Measurements from ENCODE around the gene MAST3. TPM values are rescaled to one million over a fixed set of nuclear protein-coding genes. Genes with fewer than 3 reads are reported as not detected.

Gene MAST3
- total RNA-seq, 2 experiments from 2014 or later = 14.8 to 31.4 TPM

- H3K27ac ChIP-seq (ENCODE audit: low read depth, low read length, poor library complexity, severe bottlenecking) = peak within 1 kb of the TSS; percentile 92
Measured at GRCh38 chr19:18192673-18193387, 95.3 kb downstream of the MAST3 start, which contains the start of gene MPV17L2. MPV17L2 (plus strand) TSS chr19:18193218; CDS start chr19:18193282, 64 bp downstream.

GRCh38 chr19:18193388-18194180 is 96.0 kb downstream of the MAST3 start:
- Histone ChIP-seq H3K4me3 (ENCODE audit: low read depth, low read length, poor library complexity, severe bottlenecking) (peak overlapping the region; percentile 97), H3K4me1 (ENCODE audit: insufficient read depth, low read length, poor library complexity, severe bottlenecking) (peaks cover 26% of the 10 kb centered on the region), H3K79me2 (ENCODE audit: insufficient read depth, low read depth, low read length) (peaks cover 8% of the 10 kb centered on the region; the same call in 1 of the 2 replicates), H3K27ac (ENCODE audit: low read depth, low read length, poor library complexity, severe bottlenecking) (peak overlapping the region; percentile 53), H4K20me1 (ENCODE audit: insufficient read depth, low read length) (0 out of 2 replicates have a peak, but pooled peaks cover 12% of the 10 kb centered on the region), H3K9me2 (ENCODE audit: insufficient read depth, low read length) (no peaks in the 10 kb centered on the region), H3K4me2 (ENCODE audit: low read length) (peak overlapping the region; percentile 89), H2AFZ (ENCODE audit: low read length) (peak overlapping the region; percentile 24; the same call in 1 of the 2 replicates), H3K9me3 (ENCODE audit: low read length) (no peaks in the 10 kb centered on the region), H3K36me3 (ENCODE audit: insufficient read depth, low read length) (peaks cover 28% of the 10 kb centered on the region)
- DNase-seq (ENCODE audit: low spot score) = peak; percentile 23
- TSS peak; percentile 36 for BruUV-seq (replicated peaks)
- ChIA-PET CTCF (ENCODE audit: unreplicated experiment) (interaction anchor here (0.6 to 1.3 kb wide), 2 partner anchors 23 to 59 kb away, joined by 3 to 4 read pairs; no protein-coding TSS in a partner anchor), POLR2A (interaction anchor here (0.6 to 1.3 kb wide), 2 partner anchors 11 to 95 kb away, joined by 3 to 8 read pairs; partner anchors contain the start of gene RAB3A)
- intact Hi-C loops (cut with micrococcal nuclease; ENCODE audit: unreplicated experiment) = loop anchor here (2.0 kb wide), 1 partner anchor 25 kb away; no protein-coding TSS in a partner anchor
- TF ChIP-seq CTCF (conservative IDR thresholded peaks at IDR 0.05; ENCODE audit: low read length) (peak; percentile 29; the same call in 1 of the 2 replicates), EZH2phosphoT487 (IDR thresholded peaks at IDR 0.05; ENCODE audit: borderline replicate concordance, low read depth, low read length) (no peak)

More at GRCh38 chr19:18192673-18193387, 95.3 kb downstream of the MAST3 start, which contains the start of gene MPV17L2:
- intact Hi-C loops (cut with micrococcal nuclease; ENCODE audit: unreplicated experiment) = loop anchor here (2.0 kb wide), 1 partner anchor 24 kb away; no protein-coding TSS in a partner anchor
- no peak for TF ChIP-seq CTCF (conservative IDR thresholded peaks at IDR 0.05; ENCODE audit: low read length)
- TF ChIP-seq EZH2phosphoT487 (IDR thresholded peaks at IDR 0.05; ENCODE audit: borderline replicate concordance, low read depth, low read length) = no peak
- Histone ChIP-seq H3K9me3 (ENCODE audit: low read length) (no peaks in the 10 kb centered on the region), H3K36me3 (ENCODE audit: insufficient read depth, low read length) (peaks cover 21% of the 10 kb centered on the region; the same call in 1 of the 2 replicates), H3K9me2 (ENCODE audit: insufficient read depth, low read length) (no peaks in the 10 kb centered on the region), H3K4me1 (ENCODE audit: insufficient read depth, low read length, poor library complexity, severe bottlenecking) (peaks cover 31% of the 10 kb centered on the region), H4K20me1 (ENCODE audit: insufficient read depth, low read length) (0 out of 2 replicates have a peak, but pooled peaks cover 12% of the 10 kb centered on the region), H3K4me2 (ENCODE audit: low read length) (peak within 1 kb of the TSS; percentile 92), H3K4me3 (ENCODE audit: low read depth, low read length, poor library complexity, severe bottlenecking) (peak within 1 kb of the TSS; percentile 97), H3K79me2 (ENCODE audit: insufficient read depth, low read depth, low read length) (peaks cover 8% of the 10 kb centered on the region; the same call in 1 of the 2 replicates), H2AFZ (ENCODE audit: low read length) (peak within 1 kb of the TSS; percentile 57; the same call in 1 of the 2 replicates)
- peak; percentile 100 for DNase-seq (ENCODE audit: low spot score)
- CTCF ChIA-PET (ENCODE audit: unreplicated experiment) = interaction anchor here (0.6 to 1.3 kb wide), 4 partner anchors 22 to 72 kb away, joined by 3 to 4 read pairs (median 3); no protein-coding TSS in a partner anchor
- BruUV-seq (replicated peaks) = no TSS peak
- POLR2A ChIA-PET = interaction anchor here (0.6 to 1.9 kb wide), 4 partner anchors 12 to 1067 kb away, joined by 3 to 8 read pairs (median 6); partner anchors contain the start of gene RAB3A
